Endometrium (tissue), 2 donors: ENCODE measurements around the gene PSTPIP1.

Experiments used
- FAIRE-seq: peaks from 2 replicates; lab custom pipeline; 2012; peaks lifted over from hg19 to GRCh38; lab: Jason Lieb, UNC
- donor health status: control.
- donor health status: control.

Gene PSTPIP1

DNA sequence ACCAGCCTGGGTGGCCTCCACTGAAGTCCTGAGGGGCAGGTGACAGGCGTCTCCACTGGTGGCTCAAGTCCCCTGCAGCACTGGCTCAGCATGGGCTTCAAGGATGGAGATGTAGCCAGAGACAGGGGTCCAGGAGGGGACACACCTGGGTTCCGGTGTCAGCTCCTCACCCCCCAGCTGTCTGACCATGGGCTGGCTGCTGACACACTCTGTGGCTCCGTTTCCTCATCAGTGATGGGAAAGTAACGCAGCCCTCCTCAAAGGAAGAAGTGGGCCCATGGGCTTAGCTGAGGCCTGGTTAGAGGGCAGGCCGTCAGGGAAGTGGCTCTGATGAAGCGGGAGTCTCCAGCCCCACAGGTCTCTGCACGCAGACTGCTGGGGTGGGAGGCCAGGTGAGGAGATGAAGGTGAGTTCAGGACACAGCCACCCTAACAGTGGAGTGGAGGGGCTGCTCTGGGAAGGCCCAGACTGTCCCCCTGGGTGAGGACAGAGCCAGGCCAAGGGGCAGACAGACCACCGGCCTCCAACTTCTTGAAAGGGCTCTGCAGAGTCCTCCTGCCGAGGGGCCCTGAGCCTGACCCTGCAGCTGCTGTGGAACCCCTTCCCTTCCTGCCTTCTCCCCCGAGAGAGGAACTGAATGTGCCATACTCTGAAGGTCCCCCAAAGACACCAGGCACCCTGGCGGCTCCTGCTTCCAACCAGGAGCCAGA, 24.0 kb downstream of the PSTPIP1 start:
- no peak for FAIRE-seq

DNA sequence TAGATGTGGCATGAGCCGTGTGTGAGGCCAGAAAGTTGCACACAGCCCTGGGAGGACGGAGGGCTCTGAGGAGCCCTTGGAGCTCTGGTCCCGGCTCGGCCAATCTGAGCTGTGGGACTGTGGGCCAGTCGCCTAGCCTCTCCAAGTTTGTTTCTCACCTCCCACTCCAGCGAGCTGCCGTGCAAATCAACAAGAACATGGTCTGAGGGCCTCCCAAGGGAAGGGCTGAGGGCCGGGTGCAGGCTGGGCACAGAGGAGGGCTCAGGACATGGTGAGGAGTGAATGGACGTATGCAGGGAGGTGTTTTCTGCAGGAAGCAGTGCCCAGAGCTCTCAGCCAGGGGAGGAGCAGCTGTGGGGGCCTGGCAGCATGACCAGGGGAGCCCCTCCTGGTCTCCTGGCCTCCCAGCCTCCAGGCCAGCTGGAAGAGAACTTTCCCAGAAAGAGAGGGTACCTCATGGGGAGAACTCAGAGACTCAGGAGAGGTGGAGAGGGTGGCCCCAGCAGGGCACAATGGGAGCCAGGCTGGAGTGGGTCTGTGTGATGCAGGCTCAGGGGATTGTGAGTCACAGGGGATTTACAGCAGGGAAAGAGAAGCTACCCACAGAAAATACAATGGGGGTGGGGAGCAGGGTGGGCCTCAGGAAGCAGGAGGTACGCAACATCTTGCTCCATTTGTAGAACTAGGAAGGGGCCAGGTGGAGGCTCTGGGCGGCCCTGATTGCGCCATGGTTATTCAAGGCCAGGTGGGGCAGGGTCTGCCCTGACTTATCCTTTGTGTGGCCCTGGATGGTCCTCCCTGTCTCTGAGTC, 24.8 kb downstream of the PSTPIP1 start:
- FAIRE-seq: no peak

DNA sequence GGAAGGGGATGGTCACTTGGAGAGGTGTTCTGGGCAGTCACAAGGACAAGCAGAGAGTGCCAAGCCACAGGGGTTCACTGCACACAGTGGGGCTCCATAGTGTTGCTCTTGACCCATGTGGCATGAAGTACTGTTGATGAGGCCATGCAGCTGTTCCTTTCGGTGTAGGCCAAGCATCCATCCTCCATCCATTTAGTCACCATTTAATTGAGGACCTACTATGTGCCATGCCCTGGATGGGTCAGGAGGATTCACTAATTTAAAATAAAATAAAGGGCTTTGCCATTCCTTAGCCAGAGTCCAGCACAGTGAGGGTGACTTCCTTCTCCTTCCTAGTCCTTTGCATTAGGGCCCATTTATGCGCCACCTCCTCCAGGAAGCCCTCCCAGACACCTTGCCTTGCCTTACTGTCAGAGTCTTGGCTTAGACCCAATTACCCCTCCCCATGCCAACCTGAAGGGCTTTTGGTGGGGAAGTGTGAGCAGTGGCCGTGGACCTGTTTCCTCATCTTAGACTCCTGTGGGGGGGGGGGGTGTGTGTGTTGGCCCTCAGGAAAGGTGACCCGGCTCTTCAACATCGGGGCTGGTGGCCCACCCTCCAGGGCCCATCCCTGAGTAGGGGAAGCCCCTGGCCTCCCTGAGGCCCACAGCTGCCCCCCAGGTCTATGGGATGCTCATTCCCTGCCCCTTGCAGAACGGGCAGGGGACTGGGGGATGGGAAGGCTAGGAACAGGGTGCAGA, 25.6 kb downstream of the PSTPIP1 start:
- FAIRE-seq: no peak

DNA sequence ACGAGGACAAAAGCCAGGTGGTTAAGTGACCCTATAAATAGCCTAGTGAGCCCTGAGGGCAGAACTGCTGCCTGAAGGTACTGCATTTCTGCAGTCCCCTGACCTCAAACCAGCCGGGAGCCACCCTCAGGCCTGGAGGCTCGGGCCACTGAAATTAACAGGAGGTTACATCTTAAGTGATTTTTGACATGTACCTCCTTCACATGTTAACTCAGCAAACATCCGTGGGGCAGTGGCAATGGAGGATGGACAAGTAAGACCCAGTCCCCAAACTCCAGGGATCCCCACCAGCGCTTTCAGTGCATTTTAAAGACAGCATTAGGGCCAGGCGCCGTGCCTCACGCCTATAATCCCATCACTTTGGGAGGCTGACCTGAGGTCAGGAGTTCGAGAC, 26.2 kb downstream of the PSTPIP1 start:
- no peak for FAIRE-seq

DNA sequence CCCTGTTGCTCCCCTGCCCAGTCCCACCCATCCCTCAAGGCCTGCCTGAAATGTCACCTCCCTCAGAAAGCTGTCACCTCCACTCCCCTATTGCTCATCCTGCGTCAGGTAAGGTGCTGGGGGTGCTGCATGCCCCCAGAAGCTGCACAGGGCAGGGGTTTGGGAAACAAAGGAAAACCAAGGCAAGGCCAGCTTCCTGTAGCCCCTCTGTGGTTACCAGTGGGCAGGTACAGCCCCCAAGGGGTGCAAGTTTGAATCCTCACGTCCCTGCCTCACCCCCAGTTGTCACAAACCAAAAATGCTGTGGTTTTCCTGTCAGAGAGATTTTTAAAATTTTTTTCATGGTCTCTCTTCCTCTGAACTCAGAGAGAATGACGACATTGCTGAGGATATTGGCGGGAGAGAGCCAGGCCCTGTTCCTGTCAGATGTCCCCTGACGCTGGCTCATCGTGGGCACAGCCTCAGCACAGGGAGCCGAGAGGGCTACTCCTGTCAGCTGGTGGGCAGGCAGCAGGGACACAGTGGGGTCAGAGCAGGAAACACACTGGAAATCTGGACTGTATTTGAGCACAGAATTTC, 27.0 kb downstream of the PSTPIP1 start:
- FAIRE-seq: no peak

DNA sequence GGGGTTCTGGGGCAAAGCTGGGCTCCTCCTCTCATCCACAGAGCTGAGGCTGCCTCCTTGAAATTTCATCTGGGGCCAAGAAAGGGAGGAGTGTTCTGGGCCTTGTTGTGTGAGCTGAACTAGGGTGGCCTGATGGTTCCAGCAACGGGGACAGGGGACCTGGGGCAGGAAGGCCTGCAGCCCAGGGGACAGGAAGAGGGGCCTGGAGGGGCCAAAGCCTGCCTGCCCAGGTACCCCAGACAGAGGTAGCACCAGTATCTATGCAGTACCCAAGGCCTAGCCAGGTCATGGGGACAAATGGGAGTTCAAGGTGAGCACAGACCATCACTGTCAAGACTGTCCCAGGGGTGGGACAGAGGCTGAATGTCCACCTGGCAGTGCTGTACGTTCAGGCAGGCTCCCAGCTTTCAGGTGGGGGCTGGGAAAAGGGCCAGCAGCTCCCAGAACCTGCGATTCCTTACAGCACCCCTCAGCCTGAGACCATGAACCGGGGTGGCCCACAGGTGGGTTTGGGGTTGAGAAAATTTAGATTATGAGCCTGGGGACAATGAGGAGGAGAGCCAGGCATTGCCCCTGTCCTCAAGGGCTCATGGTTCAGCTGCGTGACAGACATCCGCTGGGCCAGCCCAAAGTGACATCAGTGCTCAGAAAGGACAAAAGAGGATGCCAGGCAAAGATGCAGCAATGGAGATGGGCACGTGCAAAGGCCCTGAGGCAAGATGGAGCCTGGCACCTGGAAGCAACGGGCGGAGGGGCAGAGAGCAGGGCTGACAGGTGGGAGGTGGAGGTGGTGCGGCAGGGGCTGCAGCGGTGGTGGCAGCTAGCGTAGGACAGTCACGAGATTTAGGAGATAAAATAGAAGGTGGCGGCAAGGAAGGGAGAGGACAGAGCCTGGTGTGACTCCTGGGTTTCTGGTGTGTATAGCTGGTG, 28.0 kb downstream of the PSTPIP1 start:
- FAIRE-seq: no peak

DNA sequence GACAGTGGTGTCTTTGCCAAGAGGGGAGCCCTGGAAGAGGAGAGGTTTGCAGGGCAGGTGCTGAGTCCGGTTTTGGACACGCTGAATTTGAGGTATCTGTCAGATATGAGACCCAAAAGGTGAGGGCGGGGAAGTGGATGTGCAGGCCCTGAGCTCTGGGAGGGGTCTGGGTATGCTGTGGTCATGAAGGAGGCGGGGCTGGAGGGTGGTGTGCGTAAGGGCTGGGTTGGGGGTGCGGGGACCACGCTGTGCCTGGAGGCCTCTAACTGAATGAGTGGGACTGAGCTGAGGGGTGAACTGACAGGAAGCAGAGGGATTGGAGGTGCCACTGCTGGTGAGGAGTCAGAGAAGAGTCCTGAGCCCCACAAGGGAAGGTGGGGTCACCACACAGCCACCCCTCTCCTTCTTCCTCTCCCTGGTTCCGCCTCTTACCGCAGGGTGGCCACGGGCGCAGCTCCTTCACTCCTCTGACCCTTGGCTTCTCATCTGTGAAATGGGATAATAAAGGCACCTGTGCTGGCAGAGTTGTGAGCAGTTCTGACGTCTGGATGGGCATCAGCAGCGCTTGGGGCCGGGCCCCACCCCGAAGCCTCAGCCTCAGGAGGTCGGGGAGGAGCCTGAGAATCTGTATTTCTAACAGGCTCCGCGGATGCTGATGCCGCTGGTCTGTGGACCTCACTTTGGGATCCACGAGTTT, 28.8 kb downstream of the PSTPIP1 start:
- no peak for FAIRE-seq

DNA sequence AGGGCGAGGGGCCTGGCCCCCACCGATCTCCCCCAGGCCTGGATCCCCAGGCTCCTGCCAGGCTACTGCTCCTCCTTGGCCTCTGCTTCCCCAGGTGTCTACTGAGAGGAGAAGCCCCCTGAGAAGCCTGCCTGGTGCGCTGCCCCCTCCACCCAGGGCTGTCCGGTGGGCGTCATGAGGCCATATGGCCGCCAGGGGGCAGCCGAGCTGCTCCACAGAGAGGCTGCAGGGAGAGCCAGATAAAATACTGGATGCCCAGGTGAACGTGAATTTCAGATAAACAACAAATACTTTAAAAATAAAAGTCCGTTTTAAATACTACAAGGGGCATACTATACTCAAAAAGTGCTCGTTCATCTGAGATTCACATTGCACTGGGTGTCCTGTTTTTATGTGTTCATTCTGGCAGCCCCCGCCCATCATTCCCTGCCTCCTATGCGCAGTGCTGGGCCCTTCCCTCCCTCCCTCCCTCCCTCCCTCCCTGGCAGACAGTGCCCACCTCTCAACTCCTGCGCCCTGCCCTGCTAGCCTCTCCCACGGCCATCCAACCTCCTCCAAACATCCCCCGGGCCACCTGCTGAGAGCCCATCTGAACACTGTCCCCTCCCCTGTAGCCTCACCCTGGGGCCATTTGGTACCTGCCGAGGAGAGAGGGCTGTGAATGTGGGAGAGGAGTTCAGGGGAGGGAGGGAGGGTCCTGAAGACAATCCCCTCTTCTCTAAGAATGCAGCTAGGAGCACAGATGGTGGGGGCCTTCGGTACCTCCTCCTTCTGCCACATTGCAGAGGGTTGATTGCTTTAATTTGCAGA, 29.6 kb downstream of the PSTPIP1 start:
- FAIRE-seq: no peak

DNA sequence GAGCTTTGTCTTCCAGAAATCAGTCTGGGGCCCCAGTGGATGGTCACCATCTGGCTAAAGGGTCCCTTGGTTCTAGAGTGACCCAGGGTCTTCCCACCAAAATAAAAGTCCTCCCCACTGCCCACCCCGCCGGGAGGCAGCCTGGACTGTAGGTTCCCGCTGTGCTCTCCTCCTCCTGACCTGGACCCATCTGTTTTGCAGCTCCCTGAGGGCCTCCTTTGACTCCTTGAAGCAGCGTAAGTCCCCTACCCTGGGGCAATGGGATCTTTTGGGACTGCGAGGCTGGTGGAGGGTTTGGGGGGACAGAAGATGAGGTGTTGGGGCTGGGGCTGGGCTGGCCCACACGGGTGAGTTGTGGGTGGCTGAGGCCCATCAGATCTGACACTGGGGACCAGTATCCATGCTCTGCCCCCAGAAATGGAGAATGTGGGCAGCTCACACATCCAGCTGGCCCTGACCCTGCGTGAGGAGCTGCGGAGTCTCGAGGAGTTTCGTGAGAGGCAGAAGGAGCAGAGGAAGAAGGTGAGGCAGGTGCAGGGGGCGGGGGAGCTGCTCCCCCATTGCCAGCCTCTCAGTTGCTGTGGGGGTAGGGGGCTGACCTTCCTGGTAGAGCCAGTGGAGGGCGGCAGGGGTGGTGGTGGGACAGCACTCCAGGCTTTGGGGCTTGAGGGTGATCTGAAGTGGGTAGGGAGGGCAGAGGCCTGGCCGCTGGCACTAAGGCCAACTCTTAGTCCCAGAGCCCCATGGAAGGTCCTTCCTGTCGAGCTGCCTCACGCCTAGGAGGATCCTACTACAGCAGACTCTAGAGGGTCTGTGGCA, 30.4 kb downstream of the PSTPIP1 start:
- no peak for FAIRE-seq

DNA sequence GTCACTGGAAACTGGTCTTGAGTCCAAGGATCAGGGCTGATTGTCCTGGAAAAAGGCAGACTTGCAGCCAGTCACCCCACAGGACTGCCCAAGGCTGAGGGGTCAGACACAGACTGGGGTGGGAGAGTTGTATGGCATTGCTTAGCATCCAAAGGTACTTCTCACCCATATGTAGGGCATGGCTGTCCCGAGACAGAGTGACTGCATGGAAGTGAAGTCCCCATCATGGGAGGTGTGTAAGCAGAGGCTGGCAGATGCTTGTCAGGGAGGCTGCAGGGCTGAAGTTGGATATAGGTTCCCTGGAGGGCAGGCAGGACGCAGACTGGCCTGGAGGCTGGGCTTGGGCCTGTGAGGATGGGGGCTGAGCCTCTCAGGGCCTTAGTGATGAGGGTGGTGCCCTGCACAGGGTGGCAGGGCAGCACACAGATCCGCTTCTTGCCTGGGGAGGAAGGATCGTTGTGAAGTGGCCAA, 31.1 kb downstream of the PSTPIP1 start:
- FAIRE-seq: no peak

DNA sequence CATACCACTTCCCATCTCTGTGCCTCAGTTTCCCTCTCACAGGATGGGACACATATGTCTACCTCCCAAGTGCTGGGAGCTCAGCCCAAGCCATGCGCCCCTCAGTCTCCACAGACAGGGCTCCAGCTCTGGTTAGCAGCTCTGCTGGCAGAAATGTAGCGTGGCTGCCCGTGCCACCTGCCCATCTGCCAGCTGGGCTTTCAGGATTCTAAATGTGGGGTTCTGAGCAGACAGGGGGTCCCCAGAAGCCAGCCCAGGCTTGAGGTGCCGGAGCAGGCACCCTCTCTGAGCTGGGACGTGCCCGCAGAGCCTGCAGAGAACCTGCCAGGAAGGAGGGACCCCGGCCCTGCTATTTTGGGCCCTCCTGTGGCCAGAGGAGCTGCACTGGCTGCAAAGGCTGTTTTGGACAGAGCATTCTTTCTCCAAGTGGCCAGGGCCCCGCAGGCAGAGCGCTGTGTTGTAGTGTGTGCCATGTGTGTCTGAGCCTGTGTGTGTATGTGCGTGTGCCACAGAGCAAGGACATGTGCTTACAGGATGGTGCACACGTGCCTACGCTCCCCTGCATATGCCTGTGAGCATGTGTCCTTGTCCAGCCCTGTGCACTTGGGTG, 31.7 kb downstream of the PSTPIP1 start:
- FAIRE-seq: no peak

DNA sequence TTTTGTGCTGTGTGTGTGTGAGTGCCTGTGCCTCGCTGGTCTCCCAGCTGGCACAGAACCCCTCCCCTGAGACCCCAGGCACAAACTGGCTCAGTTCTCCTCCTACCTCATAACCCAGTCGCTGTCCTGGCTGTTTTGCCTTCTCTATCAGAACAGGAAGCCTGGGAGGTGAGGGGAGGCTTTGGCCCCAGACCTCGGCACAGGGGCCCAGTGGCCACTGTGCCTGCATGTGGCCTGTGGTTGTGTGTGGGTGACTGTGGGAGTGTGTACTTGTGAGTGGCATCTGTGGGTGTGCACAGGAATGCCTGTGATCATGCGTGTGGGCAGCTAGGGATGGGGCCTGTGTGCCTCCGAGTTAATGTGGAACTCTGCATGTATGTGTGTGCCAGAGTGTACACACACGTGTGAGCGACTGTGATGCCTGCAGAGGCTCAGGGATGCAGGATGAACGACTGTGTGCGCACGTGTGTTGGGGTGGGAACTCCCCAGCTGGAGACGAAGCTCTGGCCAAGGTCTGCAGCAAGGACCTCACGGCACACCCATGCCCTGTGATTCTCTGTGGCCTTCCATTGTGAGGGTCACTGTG, 32.3 kb downstream of the PSTPIP1 start:
- no peak for FAIRE-seq

DNA sequence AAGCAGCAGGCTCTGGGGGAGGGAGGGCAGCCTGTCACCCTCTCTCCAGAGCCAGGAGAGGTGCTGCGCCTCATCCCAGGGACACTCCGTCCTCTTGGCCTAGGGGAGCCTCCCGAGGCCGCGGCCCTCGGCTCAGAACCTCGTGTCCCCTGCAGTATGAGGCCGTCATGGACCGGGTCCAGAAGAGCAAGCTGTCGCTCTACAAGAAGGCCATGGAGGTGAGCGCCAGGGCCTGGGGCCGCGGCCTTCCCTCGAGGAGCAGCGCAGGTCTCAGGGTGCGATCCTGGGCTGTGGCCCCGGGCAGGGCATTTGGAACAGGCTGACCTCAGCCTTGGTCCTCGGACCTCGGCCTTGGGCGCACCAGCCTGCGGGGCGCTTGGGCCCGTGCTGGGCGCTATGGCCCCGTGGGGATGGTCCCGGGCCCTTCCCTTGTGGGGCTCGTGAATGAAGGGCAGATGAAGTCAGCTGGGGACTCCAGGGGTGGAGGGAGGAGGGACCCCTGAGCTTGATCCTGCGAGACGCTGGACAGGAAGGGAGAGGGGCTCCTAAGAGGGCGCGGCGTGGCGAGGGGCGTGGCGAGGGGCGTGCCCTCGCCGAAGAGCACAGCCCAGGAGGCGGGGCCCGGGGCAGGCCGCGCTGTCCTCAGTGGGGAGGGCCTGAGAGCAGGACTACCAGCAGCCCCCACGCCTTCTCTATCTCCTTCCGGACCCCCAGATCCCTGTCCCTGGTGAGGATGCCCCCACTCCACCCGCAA, 32.9 kb downstream of the PSTPIP1 start:
- FAIRE-seq: no peak

DNA sequence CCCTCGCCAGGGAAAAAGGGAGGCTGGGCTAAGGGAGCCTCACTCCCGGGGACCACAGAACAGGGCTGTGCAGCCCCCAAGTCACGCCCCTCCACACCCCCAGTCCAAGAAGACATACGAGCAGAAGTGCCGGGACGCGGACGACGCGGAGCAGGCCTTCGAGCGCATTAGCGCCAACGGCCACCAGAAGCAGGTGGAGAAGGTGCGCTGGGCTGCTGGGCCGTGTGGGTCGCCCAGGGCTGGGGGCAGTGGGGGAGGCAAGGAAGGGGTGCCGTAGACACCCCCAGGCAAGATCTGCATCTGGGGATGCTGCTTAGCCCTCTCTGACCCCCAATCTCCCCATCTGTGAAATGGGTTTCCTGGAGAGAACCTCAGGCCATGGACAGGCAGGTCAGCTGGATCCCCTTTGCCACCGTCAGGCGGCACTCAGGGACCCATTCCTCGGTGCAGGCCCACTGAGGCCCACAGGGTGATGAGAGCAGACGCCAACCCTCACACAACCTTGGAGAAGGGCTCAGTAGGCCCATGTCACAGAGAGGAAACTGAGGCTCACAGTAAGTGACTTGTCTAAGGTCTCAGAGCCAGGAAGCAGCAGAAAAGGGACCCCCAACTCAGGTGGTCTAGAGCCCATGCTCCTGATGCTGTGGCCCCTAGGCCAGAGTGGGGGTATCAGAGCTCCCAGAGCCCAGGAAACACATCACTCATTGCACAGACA, 33.7 kb downstream of the PSTPIP1 start:
- no peak for FAIRE-seq

DNA sequence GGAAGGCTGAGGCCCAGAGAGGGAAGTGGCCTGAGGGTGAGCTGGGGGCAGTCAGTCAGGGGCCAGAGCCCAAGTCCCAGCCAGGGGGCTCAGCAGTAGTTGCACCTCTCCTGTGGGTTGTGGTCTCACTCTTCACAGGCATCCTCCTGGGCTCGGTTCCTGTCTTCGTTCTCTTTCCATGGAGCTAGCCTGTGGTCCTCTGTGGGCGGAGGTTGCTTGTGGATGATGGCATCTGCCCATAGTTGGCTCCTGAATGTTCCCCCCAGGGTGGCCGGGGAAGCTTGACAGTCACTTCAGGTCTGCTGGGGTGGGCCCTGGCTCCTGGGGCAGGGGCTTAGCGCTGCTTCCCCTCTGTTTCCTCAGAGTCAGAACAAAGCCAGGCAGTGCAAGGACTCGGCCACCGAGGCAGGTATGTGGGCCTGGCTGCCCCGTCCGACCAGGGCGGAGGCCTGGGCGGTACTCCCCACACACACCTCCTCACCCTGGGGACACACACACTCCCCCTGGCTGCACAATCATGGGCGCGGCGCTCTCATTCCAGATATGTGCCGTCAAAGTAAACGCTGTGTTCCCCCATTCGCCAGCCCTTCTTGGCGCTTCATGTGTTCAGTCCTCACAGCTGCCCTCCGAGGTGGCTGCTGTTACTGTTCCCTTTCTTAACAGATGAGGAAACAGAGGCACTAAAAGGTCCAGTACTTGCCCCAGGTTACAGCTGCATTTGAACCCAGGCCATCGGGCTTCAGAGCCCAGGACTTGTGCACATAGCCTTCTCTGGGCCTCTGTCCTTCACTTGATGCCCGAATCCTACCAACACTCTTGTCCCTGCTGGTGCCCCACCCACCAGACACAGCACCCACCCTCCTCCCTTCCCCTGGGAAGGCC, 34.5 kb downstream of the PSTPIP1 start:
- FAIRE-seq: no peak
